Neural progenitor cell (in vitro differentiated cells): ENCODE measurements around the gene SIRT7. TPM values are rescaled to one million over a fixed set of nuclear protein-coding genes. Genes with fewer than 3 reads are reported as not detected.

ENCODE experiments used
- DNase-seq: peaks from one replicate; pipeline ENCODE4 v3.0.0-alpha.2; 2016; ENCODE audit warnings: low spot score
- H2AFZ ChIP-seq: fragments of 200-600 bp; sonication (generic); replicated peaks from 2 replicates; pipeline ENCODE4 v1.6.1; 2016; ENCODE audit warnings: antibody characterized with exemption
- H3F3A ChIP-seq: fragments of 200-600 bp; sonication (generic); 2 replicates; pipeline ENCODE4 v1.6.1; 2016; ENCODE audit warnings: antibody characterized with exemption, low read depth
- H3K27ac ChIP-seq: fragments of 200-600 bp; sonication (generic); 2 replicates; pipeline ENCODE4 v1.5.1; 2016; ENCODE audit warnings: mild to moderate bottlenecking
- H3K27me3 ChIP-seq: fragments of 200-600 bp; sonication (generic); 2 replicates; pipeline ENCODE4 v1.6.1; 2016; ENCODE audit warnings: mild to moderate bottlenecking, moderate library complexity
- H3K36me3 ChIP-seq: fragments of 200-600 bp; sonication (generic); 2 replicates; pipeline ENCODE4 v1.5.1; 2016
- H3K4me1 ChIP-seq: fragments of 200-600 bp; sonication (generic); 2 replicates; pipeline ENCODE4 v1.6.1; 2016; ENCODE audit warnings: mixed run types
- H3K4me2 ChIP-seq: fragments of 200-600 bp; sonication (generic); 2 replicates; pipeline ENCODE4 v1.6.1; 2016
- H3K4me3 ChIP-seq: fragments of 200-600 bp; sonication (generic); 2 replicates; pipeline ENCODE4 v1.5.1; 2016
- H3K79me2 ChIP-seq: fragments of 200-600 bp; sonication (generic); 2 replicates; pipeline ENCODE4 v1.6.1; 2016; ENCODE audit warnings: low read depth
- H3K9ac ChIP-seq: fragments of 200-600 bp; sonication (generic); 2 replicates; pipeline ENCODE4 v1.6.1; 2016
- H3K9me3 ChIP-seq: fragments of 200-600 bp; sonication (generic); 2 replicates; pipeline ENCODE4 v1.5.1; 2016; ENCODE audit warnings: low read depth
- H4K20me1 ChIP-seq: fragments of 200-600 bp; sonication (generic); 2 replicates; pipeline ENCODE4 v1.6.1; 2016; ENCODE audit warnings: low read depth
- H3K27ac Mint-ChIP-seq: 3 replicates; pipeline ENCODE4 v1.8.0; 2021; ENCODE audit warnings: mixed read lengths
- H3K27me3 Mint-ChIP-seq: 2 replicates; pipeline ENCODE4 v1.8.0; 2022; ENCODE audit warnings: low read depth, mild to moderate bottlenecking, inconsistent platforms, moderate library complexity, mixed read lengths; ENCODE audit not compliant: insufficient read depth
- H3K36me3 Mint-ChIP-seq: 3 replicates; pipeline ENCODE4 v1.8.0; 2021; ENCODE audit warnings: mixed read lengths
- H3K4me1 Mint-ChIP-seq: 3 replicates; pipeline ENCODE4 v1.8.0; 2021; ENCODE audit warnings: mixed read lengths
- H3K4me3 Mint-ChIP-seq: 3 replicates; pipeline ENCODE4 v1.8.0; 2021; ENCODE audit warnings: mild to moderate bottlenecking, moderate library complexity, mixed read lengths
- H3K9me3 Mint-ChIP-seq: 3 replicates; pipeline ENCODE4 v1.8.0; 2020; ENCODE audit warnings: mixed read lengths
- CTCF ChIP-seq: fragments of 200-600 bp; sonication (generic); IDR thresholded peaks from 2 replicates; pipeline ENCODE4 v1.5.1; 2017; ENCODE audit warnings: antibody characterized with exemption, mild to moderate bottlenecking
- EZH2 ChIP-seq: fragments of 200-600 bp; sonication (generic); IDR thresholded peaks from 2 replicates; pipeline ENCODE4 v1.6.1; 2017; ENCODE audit warnings: antibody characterized with exemption, mild to moderate bottlenecking, moderate library complexity
- EZH2phosphoT487 ChIP-seq: fragments of 200-600 bp; sonication (generic); IDR thresholded peaks from 2 replicates; pipeline ENCODE4 v1.6.1; 2017; ENCODE audit warnings: antibody characterized with exemption
- total RNA-seq: library from RNA; depleted of rRNA; stranded (reverse); fragments of >200 nt; gene quantifications from 2 replicates; pipeline ENCODE4 v1.2.3, GENCODE V29; 2015; ENCODE audit warnings: low replicate concordance

The SIRT7 gene
- total RNA-seq, 1 donor from 2014 or later = 5.1 TPM

GRCh38 chr17:81961087-81961511 is 43.1 kb upstream of the SIRT7 start, which contains the start of gene NOTUM:
Gene NOTUM (minus strand): TSS chr17:81961187. CDS start chr17:81960909, 278 bp downstream.
- H2AFZ ChIP-seq = no peak within 1 kb of the TSS
- H3K9ac ChIP-seq = no peak within 1 kb of the TSS
- peaks cover 11% of the 10 kb centered on the region for H4K20me1 ChIP-seq
- H3K36me3 ChIP-seq = no peaks in the 10 kb centered on the region
- TF ChIP-seq EZH2phosphoT487 (no peak), CTCF (peak; percentile 35)
- Mint-ChIP-seq H3K27ac (no peak within 1 kb of the TSS), H3K4me3 (no peak within 1 kb of the TSS), H3K4me1 (peaks cover 38% of the 10 kb centered on the region), H3K9me3 (no peaks in the 10 kb centered on the region), H3K36me3 (peaks cover 3% of the 10 kb centered on the region), H3K27me3 (peaks cover 32% of the 10 kb centered on the region)
- no peaks in the 10 kb centered on the region for H3K9me3 ChIP-seq
- peaks cover 8% of the 10 kb centered on the region for H3K4me1 ChIP-seq
- H3K27ac ChIP-seq = no peak within 1 kb of the TSS
- peaks cover 100% of the 10 kb centered on the region for H3K27me3 ChIP-seq
- peaks cover 22% of the 10 kb centered on the region for H3F3A ChIP-seq
- no peaks in the 10 kb centered on the region for H3K79me2 ChIP-seq
- H3K4me2 ChIP-seq = peak within 1 kb of the TSS; percentile 73
- peak; percentile 88 for DNase-seq
- H3K4me3 ChIP-seq = peak within 1 kb of the TSS; percentile 39

- Histone ChIP-seq H4K20me1 (peaks cover 11% of the 10 kb centered on the region), H3K36me3 (no peaks in the 10 kb centered on the region), H3K4me3 (peak overlapping the region; percentile 38), H3K79me2 (no peaks in the 10 kb centered on the region), H3K27me3 (peaks cover 95% of the 10 kb centered on the region), H3F3A (peaks cover 19% of the 10 kb centered on the region), H3K4me2 (peak overlapping the region; percentile 72), H3K4me1 (peaks cover 8% of the 10 kb centered on the region), H3K9me3 (no peaks in the 10 kb centered on the region), H3K27ac (no peak overlapping the region), H2AFZ (no peak overlapping the region), H3K9ac (no peak overlapping the region)
- Mint-ChIP-seq H3K27me3 (peaks cover 33% of the 10 kb centered on the region), H3K4me3 (no peak overlapping the region), H3K4me1 (peaks cover 38% of the 10 kb centered on the region), H3K36me3 (peaks cover 3% of the 10 kb centered on the region), H3K27ac (no peak overlapping the region), H3K9me3 (no peaks in the 10 kb centered on the region)
- peak; percentile 100 for TF ChIP-seq EZH2
- no peak for TF ChIP-seq CTCF
- peak; percentile 100 for TF ChIP-seq EZH2phosphoT487
- DNase-seq = peak; percentile 51
Measured at GRCh38 chr17:81960130-81960958, 42.4 kb upstream of the SIRT7 start.

GRCh38 chr17:81959362-81960129 is 41.6 kb upstream of the SIRT7 start:
- Histone ChIP-seq H3K36me3 (no peaks in the 10 kb centered on the region), H3K27me3 (peaks cover 87% of the 10 kb centered on the region), H3K9me3 (no peaks in the 10 kb centered on the region), H3K4me2 (peak overlapping the region; percentile 72), H3K79me2 (no peaks in the 10 kb centered on the region), H3K4me3 (peak overlapping the region; percentile 38), H3F3A (peaks cover 17% of the 10 kb centered on the region), H2AFZ (no peak overlapping the region), H3K9ac (no peak overlapping the region), H4K20me1 (peaks cover 11% of the 10 kb centered on the region), H3K27ac (no peak overlapping the region), H3K4me1 (peaks cover 8% of the 10 kb centered on the region)
- Mint-ChIP-seq H3K4me1 (peaks cover 30% of the 10 kb centered on the region), H3K27ac (no peak overlapping the region), H3K27me3 (peaks cover 32% of the 10 kb centered on the region), H3K36me3 (peaks cover 3% of the 10 kb centered on the region), H3K4me3 (peak overlapping the region; percentile 76), H3K9me3 (no peaks in the 10 kb centered on the region)
- DNase-seq = peak; percentile 76
- TF ChIP-seq EZH2phosphoT487 = no peak
- peak; percentile 68 for TF ChIP-seq CTCF
- no peak for TF ChIP-seq EZH2
